SKM-1 (cell line): Measurements from ENCODE around the gene S100A2.
"Not testable (repeated sequence)": the region's sequence is repeated elsewhere in the genome, so short reads cannot be mapped to it uniquely, and the experiment has no call there.

Experiments used
- DNase-seq: peaks from one replicate; lab custom pipeline; 2025; ENCODE audit not compliant: unreplicated experiment; lab: John Stamatoyannopoulos, UW

S100A2 gene

GRCh38 chr1:153592748-153593147 lies 27.1 kb upstream of the S100A2 start:
- DNase-seq: no peak

DNA sequence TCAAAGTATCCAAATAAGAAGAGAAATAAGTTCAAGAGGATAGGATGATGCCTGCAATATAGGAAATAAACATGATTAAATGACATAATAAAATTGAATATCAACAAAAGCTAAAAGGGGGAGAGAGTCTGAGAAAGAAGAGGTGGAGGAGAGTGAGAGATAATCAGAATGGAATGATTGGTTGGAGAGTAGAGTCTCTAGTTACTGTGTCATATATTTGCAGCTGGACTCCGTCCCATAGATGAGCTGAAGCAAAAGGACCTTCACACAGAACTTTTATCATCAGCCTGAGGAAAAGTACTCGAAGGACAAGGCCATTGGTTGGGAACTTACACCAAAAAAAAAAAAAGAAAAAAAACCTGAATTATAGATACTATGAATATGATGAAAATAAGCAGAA lies 22.8 kb upstream of the S100A2 start:
- DNase-seq: no peak

DNA sequence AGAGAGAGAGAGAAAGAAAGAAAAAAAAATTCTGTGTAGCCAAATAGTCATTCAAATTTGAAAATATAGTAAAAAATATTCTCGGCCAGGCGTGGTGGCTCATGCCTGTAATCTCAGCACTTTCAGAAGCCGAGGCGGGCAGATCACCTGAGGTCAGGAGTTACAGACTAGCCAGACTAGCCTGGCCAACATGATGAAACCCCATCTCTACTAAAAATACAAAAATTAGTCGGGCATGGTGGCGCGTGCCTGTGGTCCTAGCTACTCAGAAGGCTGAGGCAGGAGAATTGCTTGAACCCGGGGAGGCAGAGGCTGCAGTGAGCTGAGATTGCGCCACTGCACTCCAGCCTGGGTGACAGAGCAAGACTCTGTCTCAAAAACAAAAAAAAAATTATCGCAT lies 22.4 kb upstream of the S100A2 start:
- not testable (repeated sequence) for DNase-seq

- no peak for DNase-seq
Observed at GRCh38 chr1:153587314-153587713, 21.7 kb upstream of the S100A2 start.

DNA sequence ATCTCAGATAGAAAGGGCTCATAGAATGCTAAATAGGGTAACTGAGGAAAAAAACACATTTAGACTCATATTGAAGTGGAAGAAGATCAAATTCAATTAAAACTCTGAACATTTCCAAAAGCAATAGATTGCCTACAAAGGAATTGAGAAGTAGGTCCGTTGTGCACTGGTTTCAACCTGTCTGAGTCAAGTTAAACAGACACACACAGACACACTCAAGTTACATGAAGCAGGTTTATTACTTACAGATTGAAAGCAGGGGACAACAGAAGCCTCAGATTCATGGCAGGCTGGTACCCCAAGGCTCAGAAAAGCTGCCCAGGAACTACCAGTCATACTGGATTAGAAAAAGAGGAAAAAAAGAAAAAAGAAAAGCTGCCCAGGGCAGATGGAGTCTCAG lies 20.7 kb upstream of the S100A2 start:
- DNase-seq: no peak

DNA sequence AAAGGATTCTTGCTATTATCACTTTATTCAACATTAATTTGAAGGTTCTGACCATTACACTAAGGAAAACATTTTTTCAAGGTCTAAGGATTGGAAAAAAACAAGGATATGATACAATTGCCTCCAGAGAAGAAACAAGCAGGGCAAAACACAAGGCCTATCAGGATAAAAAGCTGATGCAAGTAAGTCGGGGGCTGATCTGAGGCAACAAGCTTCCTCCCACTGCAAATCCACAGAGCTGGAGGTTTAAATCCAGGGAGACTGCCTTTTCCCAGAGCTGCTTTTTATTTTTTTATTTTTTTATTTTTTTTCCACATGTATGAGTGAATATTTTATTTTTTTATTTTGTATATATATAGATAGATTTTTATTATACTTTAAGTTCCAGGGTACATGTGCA lies 19.4 kb upstream of the S100A2 start:
- DNase-seq: no peak

DNA sequence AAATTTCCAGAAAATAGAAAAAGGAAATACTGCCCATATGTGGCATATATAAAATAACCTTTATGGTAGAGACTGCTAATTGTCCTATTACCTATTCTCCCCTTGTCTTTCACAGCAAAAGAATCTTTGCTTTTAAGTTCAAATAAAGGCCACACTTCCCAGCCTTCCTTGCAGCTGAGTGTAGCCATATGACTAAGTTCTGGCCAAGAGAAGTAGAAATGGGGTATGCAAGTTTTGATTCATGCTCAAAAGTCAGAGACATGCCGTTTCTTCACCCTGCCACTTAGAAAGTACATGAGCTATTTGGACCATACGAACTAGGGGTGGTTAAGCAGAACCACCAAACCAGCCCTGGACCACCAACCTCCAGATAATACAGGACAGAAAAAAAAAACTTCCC lies 18.3 kb upstream of the S100A2 start:
- DNase-seq: no peak

- not testable (repeated sequence) for DNase-seq
Observed at GRCh38 chr1:153583514-153583913, 17.9 kb upstream of the S100A2 start.

- not testable (repeated sequence) for DNase-seq
Observed at GRCh38 chr1:153582836-153583235, 17.2 kb upstream of the S100A2 start.

DNA sequence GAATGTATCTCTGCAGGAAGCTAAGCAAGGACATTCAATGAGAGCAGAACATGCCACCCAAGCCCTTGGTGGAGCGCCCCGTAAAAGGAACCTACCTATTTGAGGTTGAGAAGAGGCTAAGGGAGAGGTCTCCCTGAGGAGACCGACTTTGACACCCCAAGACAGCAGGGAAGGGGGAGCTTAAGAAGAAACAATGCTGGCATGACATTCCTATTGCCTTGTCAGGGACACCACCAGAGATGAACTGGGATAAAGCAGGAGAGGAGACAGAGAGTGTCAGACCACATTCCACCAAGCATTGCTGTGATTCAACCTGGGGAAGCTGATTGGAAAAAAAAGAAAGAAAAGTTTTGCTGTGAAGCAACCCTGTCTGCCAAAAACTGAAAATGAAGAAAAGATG lies 13.3 kb upstream of the S100A2 start:
- no peak for DNase-seq

DNA sequence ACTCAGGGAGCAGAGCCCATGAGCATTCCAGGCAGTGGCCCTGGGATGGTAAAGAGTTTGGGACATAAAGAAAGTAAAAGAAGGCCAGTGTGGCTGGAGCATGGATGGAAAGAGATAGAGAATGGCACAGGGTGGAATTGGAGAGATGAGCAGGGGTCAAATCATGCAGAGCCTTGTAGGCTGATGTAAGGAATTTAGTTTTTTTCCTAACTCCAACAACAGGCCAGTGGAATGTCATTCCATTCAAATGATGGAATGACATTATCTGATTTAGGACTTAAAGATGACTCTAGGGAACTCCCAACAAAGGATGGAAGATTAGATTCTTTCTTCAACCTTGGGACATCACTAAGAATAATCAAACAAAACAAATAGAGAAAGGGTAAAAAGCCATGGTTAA lies 12.8 kb upstream of the S100A2 start:
- no peak for DNase-seq

GRCh38 chr1:153577624-153578051 lies 12.0 kb upstream of the S100A2 start:
- no peak for DNase-seq

DNA sequence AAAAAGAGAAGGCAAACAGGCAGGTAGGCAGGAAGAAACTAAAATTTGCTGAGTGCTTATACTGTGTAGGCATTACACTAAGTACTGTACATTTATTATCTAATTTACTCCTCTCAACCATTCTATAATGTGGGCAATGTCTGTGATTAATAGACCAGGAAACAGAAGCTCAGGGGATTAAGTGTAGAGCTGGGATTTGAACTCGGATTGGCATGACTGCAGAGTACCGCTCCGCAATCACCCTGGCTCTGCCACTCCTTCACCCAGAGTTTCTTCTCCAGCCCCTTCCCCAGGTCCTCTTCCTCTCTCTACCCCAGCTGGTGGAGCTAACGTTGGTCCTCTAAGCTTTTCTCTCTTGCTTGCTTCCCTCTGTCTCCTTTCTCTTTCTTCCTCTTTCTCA lies 11.5 kb upstream of the S100A2 start:
- peak; percentile 41 for DNase-seq

DNA sequence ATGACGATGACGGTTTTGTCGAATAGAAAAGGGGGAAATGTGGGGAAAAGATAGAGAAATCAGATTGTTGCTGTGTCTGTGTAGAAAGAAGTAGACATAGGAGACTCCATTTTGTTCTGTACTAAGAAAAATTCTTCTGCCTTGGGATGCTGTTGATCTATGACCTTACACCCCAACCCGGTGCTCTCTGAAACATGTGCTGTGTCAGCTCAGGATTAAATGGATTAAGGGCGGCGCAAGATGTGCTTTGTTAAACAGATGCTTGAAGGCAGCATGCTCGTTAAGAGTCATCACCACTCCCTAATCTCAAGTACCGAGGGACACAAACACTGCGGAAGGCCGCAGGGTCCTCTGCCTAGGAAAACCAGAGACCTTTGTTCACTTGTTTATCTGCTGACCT lies 9.9 kb upstream of the S100A2 start:
- DNase-seq: not testable (repeated sequence)

DNA sequence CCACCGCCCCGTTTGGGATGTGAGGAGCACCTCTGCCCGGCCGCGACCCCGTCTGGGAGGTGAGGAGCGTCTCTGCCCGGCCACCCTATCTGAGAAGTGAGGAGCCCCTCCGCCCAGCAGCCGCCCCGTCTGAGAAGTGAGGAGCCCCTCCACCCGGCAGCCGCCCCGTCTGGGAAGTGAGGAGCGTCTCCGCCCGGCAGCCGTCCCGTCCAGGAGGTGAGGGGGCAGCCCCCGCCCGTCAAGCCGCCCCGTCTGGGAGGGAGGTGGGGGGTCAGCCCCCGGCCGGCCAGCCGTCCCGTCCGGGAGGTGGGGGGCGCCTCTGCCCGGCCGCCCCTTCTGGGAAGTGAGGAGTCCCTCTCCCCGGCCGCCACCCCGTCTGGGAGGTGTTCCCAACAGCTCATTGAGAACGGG lies 9.4 kb upstream of the S100A2 start:
- not testable (repeated sequence) for DNase-seq

GRCh38 chr1:153573351-153573750 lies 7.7 kb upstream of the S100A2 start:
- DNase-seq: peak; percentile 78

GRCh38 chr1:153572569-153573015 lies 6.9 kb upstream of the S100A2 start:
- no peak for DNase-seq

DNA sequence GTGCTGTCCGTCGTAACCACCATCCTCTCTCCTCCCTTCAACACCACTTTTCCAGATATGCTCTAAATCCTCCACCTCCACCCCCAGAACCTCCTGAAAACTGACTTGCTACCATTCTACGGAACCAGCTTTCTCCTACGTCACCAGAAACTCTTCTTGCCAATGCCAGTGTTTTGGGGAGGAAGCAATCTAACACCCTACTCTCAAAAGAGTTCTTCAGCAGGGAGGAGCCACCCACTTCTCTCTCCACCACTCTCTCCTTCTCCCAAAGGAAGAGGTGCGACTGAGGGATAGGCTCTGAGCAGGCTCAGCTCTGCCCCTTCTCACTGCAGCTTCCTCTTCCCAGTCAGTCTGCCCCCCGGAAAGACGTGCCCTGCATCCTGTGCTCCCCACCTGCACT lies 6.1 kb upstream of the S100A2 start:
- DNase-seq: no peak

- no peak for DNase-seq
Observed at GRCh38 chr1:153570874-153571273, 5.2 kb upstream of the S100A2 start.

DNA sequence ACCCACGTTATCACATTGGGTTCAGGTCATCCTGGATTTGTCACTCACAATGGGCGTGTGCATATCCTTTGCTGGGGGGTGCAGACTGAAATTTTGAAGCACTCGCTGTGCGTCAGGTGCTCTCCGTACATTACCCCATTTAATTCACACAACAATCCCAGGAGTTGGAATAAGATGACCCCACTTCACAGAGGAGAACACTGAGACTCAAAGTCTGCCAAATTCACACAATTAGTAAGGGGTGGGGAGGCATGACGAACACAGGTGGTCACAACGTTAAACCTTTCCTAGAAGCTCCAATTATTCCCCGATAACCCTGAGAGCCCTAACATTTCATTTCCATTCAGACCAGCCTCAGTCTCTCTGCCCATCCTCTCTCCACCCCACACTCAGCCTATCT lies 3.8 kb upstream of the S100A2 start:
- DNase-seq: no peak

DNA sequence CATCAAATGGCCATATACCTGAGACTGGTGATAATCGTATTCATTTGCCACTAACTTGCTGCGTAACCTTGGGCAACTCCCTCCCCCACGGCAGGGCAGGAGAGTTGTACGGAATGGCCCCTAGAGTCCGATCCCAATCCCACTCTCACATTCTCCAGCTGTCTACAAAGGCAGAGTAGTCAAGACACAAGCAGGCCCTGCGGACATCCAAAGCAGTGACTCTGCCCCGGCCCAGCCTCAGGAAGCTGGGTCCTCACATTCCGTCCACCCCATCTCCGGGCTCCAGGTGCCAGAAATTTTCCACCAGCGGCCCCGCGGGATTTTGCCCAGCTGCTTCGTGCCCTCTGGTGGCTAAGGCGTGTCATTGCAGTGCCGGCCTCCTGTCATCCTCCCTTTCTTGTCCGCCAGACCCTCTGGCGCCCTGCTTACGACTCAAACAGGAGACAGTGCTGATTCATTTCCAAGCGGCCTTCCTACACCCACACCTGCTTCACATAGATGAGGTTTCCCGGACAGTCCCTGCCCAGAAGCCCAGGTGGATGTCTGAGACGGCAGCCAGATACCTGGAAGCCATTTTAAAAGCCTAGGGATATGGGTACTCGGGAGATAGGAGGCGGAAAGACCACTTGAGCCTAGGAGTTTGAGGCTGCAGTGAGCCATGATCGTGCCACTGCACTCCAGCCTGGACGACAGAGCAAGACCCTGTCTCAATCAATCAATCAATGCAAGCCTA lies 2.9 kb upstream of the S100A2 start:
- DNase-seq: peak; percentile 85

- DNase-seq: no peak
Observed at GRCh38 chr1:153567621-153568366, 2.1 kb upstream of the S100A2 start.
